Right lobe of liver (tissue), 4 donors: ENCODE measurements around the gene ASMT.

Source experiments
- POLR2A ChIP-seq: fragments of 450-650 bp; IDR thresholded peaks from one replicate; pipeline ENCODE4 v1.6.1; 2017; ENCODE audit warnings: antibody characterized with exemption, mild to moderate bottlenecking
- TF ChIP-seq, protein P1 (sequence below), 4 donors: fragments of 200-600 bp in 3 of 4; fragments of 450-650 bp in 1 of 4; IDR thresholded peaks; one replicate each; pipeline versions ENCODE4 v1.5.1 to v1.8.0; 2016 to 2022; ENCODE audit warnings: antibody characterized with exemption in 4 of 4, mild to moderate bottlenecking in 2 of 4
- donor health status: DM: no; HTN: no; CAD: no.
- donor health status: DM: no; HTN: no; CAD: no.
- donor health status: DM: no; HTN: yes; CAD: no.

DNA sequence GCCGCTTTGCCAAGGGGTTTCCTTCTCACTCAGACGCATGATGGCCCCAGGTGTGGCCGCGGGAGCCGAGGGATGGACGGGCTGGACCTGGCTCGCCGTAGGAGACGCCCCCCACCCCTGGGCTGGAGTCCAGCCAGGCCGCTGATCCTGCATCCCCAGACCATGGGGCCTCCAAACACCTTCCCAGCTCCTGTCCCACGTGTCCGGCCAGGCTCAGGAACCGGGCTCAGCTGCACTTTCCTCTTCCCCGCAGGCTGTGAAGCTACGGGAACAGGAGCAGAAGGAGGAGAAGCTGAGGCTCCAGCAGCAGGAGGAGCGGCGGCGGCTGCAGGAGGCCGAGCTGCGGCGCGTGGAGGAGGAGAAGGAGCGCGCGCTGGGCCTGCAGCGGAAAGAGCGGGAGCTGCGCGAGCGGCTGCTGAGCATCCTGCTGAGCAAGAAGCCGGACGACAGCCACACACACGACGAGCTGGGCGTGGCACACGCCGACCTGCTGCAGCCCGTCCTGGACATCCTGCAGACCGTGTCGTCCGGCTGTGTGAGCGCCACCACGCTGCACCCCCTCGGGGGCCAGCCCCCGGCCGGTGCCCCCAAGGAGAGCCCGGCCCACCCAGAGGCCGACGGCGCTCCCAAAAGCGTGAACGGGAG, 14.3 kb upstream of the ASMT start:
- TF ChIP-seq, protein P1, sequence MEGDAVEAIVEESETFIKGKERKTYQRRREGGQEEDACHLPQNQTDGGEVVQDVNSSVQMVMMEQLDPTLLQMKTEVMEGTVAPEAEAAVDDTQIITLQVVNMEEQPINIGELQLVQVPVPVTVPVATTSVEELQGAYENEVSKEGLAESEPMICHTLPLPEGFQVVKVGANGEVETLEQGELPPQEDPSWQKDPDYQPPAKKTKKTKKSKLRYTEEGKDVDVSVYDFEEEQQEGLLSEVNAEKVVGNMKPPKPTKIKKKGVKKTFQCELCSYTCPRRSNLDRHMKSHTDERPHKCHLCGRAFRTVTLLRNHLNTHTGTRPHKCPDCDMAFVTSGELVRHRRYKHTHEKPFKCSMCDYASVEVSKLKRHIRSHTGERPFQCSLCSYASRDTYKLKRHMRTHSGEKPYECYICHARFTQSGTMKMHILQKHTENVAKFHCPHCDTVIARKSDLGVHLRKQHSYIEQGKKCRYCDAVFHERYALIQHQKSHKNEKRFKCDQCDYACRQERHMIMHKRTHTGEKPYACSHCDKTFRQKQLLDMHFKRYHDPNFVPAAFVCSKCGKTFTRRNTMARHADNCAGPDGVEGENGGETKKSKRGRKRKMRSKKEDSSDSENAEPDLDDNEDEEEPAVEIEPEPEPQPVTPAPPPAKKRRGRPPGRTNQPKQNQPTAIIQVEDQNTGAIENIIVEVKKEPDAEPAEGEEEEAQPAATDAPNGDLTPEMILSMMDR (IDR thresholded peaks at IDR 0.05), result no peak
- TF ChIP-seq POLR2A, result no peak
